Measurements from ENCODE around the gene ANKS1A.
A peak's percentile ranks its signal among the peaks of the same experiment; 100 is the strongest.

ANKS1A gene

GRCh38 chr6:35090734-35091133 is 201.7 kb downstream of the ANKS1A start:
- Histone ChIP-seq H3K4me1 (ENCODE audit: insufficient read depth, low read length, poor library complexity, severe bottlenecking) (peaks cover 39% of the 10 kb centered on the region), H2AFZ (ENCODE audit: low read length) (no peak overlapping the region), H3K36me3 (ENCODE audit: insufficient read depth, low read length) (peaks cover 8% of the 10 kb centered on the region; the same call in 1 of the 2 replicates)

GRCh38 chr6:35091346-35092083 is 202.5 kb downstream of the ANKS1A start:
- H3K79me2 ChIP-seq (ENCODE audit: insufficient read depth, low read length): no peaks in the 10 kb centered on the region
- no peaks in the 10 kb centered on the region for H3K27me3 ChIP-seq (ENCODE audit: insufficient read depth, low read length, poor library complexity, severe bottlenecking)
- peaks cover 39% of the 10 kb centered on the region for H3K4me1 ChIP-seq (ENCODE audit: insufficient read depth, low read length, poor library complexity, severe bottlenecking)
- no peak overlapping the region for H3K9ac ChIP-seq (ENCODE audit: low read depth, low read length, poor library complexity, severe bottlenecking)
- no peaks in the 10 kb centered on the region for H4K20me1 ChIP-seq (ENCODE audit: insufficient read depth, low read length, poor library complexity, severe bottlenecking)
- no peaks in the 10 kb centered on the region for H3K9me2 ChIP-seq (replicated peaks; ENCODE audit: low read depth, low read length)
- no peak overlapping the region for H3K4me3 ChIP-seq (ENCODE audit: low read length, poor library complexity, severe bottlenecking)
- H3F3A ChIP-seq (ENCODE audit: low read depth): peaks cover 6% of the 10 kb centered on the region
- H3K9me3 ChIP-seq (ENCODE audit: insufficient read depth, low read depth, low read length): no peaks in the 10 kb centered on the region
- TF ChIP-seq CTCF (conservative IDR thresholded peaks at IDR 0.05; ENCODE audit: low read length) (no peak), EZH2phosphoT487 (IDR thresholded peaks at IDR 0.05; ENCODE audit: borderline replicate concordance) (no peak)
- peaks cover 8% of the 10 kb centered on the region; the same call in 1 of the 2 replicates for H3K36me3 ChIP-seq (ENCODE audit: insufficient read depth, low read length)
- H3K4me2 ChIP-seq (ENCODE audit: low read depth, low read length, poor library complexity, severe bottlenecking): no peak overlapping the region
- no peak overlapping the region for H2AFZ ChIP-seq (ENCODE audit: low read length)

More at GRCh38 chr6:35090734-35091133, 201.7 kb downstream of the ANKS1A start:
- H3K79me2 ChIP-seq (ENCODE audit: insufficient read depth, low read length): no peaks in the 10 kb centered on the region
- H3K9me2 ChIP-seq (replicated peaks; ENCODE audit: low read depth, low read length): no peaks in the 10 kb centered on the region
- no peaks in the 10 kb centered on the region for H3K27me3 ChIP-seq (ENCODE audit: insufficient read depth, low read length, poor library complexity, severe bottlenecking)
- no peak overlapping the region for H3K4me3 ChIP-seq (ENCODE audit: low read length, poor library complexity, severe bottlenecking)
- peaks cover 6% of the 10 kb centered on the region for H3F3A ChIP-seq (ENCODE audit: low read depth)
- H3K9me3 ChIP-seq (ENCODE audit: insufficient read depth, low read depth, low read length): no peaks in the 10 kb centered on the region
- H4K20me1 ChIP-seq (ENCODE audit: insufficient read depth, low read length, poor library complexity, severe bottlenecking): no peaks in the 10 kb centered on the region
- no peak for TF ChIP-seq CTCF (conservative IDR thresholded peaks at IDR 0.05; ENCODE audit: low read length)
- TF ChIP-seq EZH2phosphoT487 (IDR thresholded peaks at IDR 0.05; ENCODE audit: borderline replicate concordance): no peak
- H3K9ac ChIP-seq (ENCODE audit: low read depth, low read length, poor library complexity, severe bottlenecking): peak overlapping the region; percentile 41
- peak overlapping the region; percentile 61 for H3K4me2 ChIP-seq (ENCODE audit: low read depth, low read length, poor library complexity, severe bottlenecking)

GRCh38 chr6:35092362-35093117 is 203.5 kb downstream of the ANKS1A start:
- Histone ChIP-seq H3K4me2 (ENCODE audit: low read depth, low read length, poor library complexity, severe bottlenecking) (no peak overlapping the region), H3K27me3 (ENCODE audit: insufficient read depth, low read length, poor library complexity, severe bottlenecking) (no peaks in the 10 kb centered on the region), H3K4me3 (ENCODE audit: low read length, poor library complexity, severe bottlenecking) (no peak overlapping the region), H3K4me1 (ENCODE audit: insufficient read depth, low read length, poor library complexity, severe bottlenecking) (peaks cover 37% of the 10 kb centered on the region), H2AFZ (ENCODE audit: low read length) (no peak overlapping the region), H3K79me2 (ENCODE audit: insufficient read depth, low read length) (no peaks in the 10 kb centered on the region), H3F3A (ENCODE audit: low read depth) (peaks cover 6% of the 10 kb centered on the region), H4K20me1 (ENCODE audit: insufficient read depth, low read length, poor library complexity, severe bottlenecking) (no peaks in the 10 kb centered on the region), H3K9ac (ENCODE audit: low read depth, low read length, poor library complexity, severe bottlenecking) (no peak overlapping the region), H3K9me2 (replicated peaks; ENCODE audit: low read depth, low read length) (no peaks in the 10 kb centered on the region), H3K9me3 (ENCODE audit: insufficient read depth, low read depth, low read length) (no peaks in the 10 kb centered on the region), H3K36me3 (ENCODE audit: insufficient read depth, low read length) (peaks cover 1% of the 10 kb centered on the region; the same call in 1 of the 2 replicates)
- TF ChIP-seq EZH2phosphoT487 (IDR thresholded peaks at IDR 0.05; ENCODE audit: borderline replicate concordance): no peak
- TF ChIP-seq CTCF (conservative IDR thresholded peaks at IDR 0.05; ENCODE audit: low read length): no peak

All from Loucy (cell line).